ENCODE data around the gene RASAL1.
"Not testable (repeated sequence)": the region's sequence is repeated elsewhere in the genome, so short reads cannot be mapped to it uniquely, and the experiment has no call there.

The RASAL1 gene

DNA sequence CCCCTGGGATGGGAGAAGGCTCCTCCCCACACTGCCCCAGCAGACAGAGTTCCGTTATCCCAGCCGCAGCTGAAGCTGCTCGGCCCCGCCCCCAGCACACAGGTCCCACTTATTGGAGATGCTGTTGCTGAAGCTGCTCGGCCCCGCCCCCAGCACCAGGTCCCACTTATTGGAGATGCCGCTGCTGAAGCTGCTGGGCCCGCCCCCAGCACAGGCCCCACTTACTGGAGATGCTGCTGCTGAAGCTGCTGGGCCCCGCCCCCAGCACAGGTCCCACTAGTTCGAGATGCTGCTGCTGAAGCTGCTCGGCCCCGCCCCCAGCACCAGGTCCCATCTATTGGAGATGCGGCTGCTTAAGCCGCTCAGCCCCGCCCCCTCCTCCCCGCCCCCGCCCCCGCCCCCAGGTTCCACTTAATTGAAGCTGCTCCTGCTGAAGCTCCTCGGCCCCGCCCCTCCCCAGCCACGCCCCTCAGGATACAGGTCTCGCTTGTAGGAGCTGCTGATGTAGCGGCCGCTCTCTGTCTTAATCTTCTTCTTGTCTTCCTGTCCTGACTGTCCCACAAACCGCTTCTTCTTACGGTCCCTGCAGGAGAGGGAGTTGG, 26.0 kb upstream of the RASAL1 start:
- DNase-seq = no peak

DNA sequence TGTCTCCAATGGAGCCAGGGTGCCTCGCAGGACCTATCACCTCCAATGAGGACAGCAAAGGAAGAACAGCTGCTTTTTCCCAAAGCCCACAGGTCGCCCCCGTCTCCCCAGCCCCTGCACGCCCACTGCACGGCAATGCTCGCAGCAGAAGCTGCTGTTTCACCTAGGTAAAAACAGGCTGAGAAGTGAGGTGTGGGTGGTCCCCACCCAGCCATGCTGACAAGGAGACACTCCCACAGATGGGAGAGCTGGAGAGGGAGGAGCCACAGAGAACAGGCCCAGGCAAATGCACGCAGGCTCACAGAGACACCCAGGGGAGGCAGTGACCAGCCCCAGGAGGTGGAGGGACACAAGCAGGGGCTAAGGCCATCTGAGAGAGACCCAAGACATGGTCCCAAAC, 24.4 kb upstream of the RASAL1 start:
- no peak for DNase-seq

DNA sequence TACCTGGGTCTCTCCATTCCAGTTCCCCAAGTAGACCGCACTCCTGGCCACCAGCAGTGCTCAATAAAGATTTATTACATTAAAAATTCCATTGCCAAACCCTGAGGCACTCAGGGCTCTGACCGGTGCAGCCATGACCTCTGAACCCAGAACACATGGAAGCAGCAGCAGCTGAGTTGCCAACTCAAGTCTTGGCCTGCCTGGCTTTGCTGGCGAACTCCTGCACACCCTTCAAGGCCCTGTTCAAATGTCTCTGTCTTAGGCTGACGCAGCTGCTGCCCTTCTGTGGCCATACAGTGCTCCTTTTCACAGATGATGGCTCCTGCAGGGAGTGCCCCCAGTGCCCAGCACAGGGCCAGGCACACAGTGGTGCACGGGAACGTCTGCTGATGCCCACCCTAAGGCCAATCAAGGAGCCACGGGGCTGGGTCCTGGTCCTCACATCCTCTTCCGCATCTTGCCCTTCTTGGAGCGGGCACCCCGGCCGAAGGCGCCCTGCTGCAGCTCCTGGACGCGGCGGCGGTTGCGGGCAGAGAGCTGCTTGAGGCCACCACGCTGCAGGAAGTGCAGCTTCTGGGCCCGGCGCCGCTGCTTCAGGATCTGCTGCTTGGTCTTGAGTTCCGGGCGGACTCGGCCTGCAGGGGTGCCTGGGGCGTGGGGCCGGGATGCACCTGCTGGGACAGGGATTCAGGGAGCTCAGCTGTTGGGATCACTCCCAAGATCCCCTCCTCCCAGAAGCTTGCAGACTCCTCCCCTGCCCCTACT, 23.1 kb upstream of the RASAL1 start:
- DNase-seq = no peak

DNA sequence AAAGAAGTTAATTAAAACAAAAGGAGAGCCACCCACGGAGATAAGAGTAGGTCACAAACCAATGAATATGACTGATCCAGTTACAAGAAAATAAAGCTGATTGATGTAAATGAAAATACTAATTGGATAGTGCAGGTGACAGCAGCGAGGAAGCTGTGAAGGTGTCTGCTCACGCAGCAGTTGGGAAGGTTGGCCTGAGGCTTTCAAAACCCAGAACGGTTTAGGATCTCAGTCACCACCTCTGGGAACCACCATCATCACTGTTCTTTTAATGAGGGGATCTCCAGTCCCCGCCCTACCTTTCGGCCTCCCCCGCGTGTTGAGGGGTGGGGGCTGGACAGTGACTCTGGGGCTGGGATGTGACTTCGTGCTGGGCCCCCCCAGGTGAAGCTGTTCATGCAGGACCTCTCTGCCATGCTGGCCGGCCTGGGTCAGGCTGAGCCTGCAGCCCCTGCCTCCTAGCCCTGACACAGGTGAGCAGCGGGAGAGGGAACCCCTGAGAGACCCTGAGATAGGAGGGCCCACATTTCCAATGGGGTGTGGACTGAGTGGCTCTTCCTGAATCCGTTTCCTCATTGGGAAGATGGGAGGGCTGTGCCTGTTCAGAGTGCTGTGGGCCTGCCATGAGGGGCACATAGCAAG, 21.8 kb upstream of the RASAL1 start:
- DNase-seq = no peak

- DNase-seq = no peak
These were observed 20.1 kb upstream of the RASAL1 start for GRCh38 chr12:113155646-113156045.

DNA sequence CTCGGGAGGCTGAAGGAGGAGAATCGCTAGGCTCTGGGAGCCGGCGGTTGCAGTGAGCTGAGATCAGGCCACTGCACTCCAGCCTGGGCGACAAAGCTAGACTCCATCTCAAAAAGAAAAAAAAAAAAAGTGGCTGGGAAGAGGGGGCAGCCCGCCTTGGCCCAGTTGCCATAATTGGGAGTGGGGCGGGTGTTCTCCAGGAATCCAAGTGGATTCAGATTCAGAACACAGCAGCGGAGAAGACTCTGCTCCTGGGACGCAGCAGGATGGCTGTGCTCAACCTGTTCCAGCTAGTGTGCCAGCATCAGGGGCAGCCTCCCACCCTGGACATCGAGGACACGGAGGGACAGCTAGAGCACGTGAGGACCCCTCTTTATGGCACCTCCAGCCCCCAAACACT, 19.5 kb upstream of the RASAL1 start:
- DNase-seq = no peak

- DNase-seq = no peak
These were observed 18.9 kb upstream of the RASAL1 start for GRCh38 chr12:113154351-113154973.

GRCh38 chr12:113152835-113153814, 17.6 kb upstream of the RASAL1 start:
- peak in 1 of 2 experiments; percentile 11 for DNase-seq

DNA sequence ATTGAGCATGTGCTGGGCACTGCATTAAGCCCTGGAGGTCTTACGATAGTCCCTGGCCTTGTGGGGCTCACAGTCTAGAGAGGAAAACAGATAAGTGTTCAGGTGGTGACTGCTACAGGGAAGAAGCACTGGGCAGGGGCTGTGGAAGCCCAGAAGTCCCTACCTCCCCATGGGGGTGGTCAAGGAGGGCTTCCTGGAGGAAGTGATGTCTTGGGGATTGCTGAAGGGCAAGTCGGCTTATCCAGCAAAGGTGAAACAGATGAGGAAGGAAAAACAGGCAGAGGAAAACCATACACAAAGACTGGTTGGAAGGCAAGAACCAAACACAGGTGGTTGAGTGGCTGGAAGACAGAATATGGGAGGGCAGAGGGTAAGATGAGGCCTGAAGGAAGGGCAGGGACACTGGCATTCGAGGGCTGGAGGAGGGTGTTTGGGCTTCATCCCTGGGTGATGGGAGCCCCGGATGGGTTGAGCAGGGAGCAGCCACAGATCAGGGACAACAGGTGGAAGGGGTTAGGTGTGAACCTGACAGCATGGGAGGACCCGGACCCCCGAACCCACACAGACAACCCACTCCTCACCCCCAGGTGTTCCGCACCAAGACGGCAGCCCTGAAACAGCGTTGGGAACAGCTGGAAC, 16.8 kb upstream of the RASAL1 start:
- no peak for DNase-seq

DNA sequence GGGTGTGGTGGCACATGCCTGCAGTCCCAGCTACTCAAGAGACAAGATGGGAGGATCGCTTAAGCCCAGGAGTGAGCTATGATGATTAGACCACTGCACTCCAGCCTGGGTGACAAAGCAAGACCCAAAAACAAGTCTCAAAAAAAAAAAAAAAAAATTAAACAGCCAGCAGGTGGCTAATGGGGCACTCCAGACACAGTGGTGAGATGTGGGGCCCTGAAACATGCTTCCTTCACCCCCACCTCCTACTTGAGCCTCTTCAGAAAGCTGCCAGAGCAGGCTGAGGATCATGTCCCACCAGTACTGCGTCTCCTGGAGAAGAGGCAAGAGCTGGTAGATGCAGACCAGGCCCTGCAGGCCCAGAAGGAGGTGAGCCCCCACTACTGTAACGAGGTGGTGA, 16.1 kb upstream of the RASAL1 start:
- DNase-seq = no peak

GRCh38 chr12:113149361-113150150, 14.0 kb upstream of the RASAL1 start, which contains the start of gene CFAP73:
CFAP73 (plus strand) TSS chr12:113149724; CDS start chr12:113149858, 134 bp downstream.
- DNase-seq = no peak

- no peak for DNase-seq
These were observed 11.4 kb upstream of the RASAL1 start for GRCh38 chr12:113146999-113147398.

- DNase-seq = no peak
These were observed 10.4 kb upstream of the RASAL1 start for GRCh38 chr12:113145720-113146551.

DNA sequence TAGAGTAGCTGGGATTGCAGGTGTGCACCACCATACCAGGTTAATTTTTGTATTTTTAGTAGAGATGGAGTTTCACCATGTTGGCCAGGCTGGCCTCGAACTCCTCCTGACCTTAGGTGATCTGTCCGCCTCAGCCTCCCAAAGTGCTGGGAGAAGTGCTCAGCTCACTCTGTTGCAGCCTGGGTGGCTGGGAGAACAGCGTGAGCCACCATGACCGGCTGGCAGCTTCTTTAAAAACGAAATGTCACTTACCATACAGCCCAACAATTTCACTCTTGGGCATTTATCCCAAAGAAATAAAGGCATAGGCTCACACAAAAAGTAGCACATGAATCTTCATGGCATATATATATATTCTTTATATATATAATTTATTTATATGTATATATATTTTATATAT, 9.2 kb upstream of the RASAL1 start:
- no peak for DNase-seq

DNA sequence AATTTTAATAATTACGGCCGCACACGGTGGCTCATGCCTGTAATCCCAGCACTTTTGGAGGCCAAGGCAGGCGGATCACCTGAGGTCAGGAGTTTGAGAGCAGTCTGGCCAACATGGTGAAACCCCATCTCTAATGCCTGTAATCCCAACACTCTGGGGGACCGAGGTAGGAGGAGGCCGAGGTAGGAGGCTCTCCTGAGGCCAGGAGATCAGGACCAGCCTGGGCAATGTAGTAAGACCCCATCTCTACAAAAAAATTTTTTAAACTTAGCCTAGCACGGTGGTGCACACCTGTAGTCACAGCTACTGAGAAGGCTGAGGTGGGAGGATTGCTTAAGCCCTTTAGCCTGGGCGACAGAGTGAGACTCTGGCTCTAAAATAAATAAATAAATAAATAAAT, 8.4 kb upstream of the RASAL1 start:
- no peak for DNase-seq

DNA sequence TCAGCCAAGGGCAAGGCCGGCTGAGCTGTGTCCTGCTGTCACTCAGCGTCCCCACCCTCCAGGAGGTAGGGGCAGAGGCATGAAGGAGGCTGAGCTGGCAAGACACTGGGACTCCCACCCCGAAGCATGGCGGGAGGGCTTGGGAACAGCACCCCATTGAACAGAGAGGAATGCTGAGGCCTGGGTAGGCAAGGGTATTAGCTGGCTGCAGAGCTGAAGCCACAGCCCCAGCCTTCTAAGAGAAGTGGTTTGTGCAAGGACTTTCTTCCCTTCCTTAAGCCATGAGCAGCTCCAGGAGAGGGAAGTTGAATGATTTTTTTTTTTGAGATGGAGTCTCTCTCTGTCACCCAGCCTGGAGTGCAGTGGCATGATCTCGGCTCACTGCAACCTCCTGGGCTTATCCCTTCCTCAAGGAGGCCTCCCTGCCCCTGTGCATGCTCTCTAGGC, 7.3 kb upstream of the RASAL1 start:
- no peak for DNase-seq

- DNase-seq = peak in 1 of 2 experiments; percentile 1
These were observed 6.8 kb upstream of the RASAL1 start for GRCh38 chr12:113142173-113142885.

GRCh38 chr12:113141716-113142115, 6.2 kb upstream of the RASAL1 start:
- DNase-seq = not testable (repeated sequence)

DNA sequence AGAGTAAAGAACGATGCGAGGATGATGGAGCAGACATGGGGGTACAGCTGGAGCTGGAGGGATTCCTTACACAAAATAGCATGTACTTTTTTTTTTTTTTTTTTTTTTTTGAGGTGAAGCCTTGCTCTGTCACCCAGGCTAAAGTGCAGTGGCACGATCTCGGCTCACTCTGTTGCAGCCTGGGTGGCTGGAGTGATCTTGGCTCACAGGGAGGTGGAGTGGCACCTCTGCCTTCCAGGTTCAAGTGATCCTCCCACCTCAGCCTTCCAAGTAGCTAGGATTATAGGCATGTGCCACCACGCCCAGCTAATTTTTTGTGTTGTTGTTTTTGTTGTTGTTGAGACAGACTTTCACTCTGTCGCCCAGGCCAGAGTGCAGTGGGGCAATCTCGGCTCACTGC, 5.1 kb upstream of the RASAL1 start:
- no peak for DNase-seq

Measured in cerebellar nuclear complex (tissue), 1 donor.